IMR-90 (cell line): ENCODE results near the gene OR10H2. TPM values are rescaled to one million over a fixed set of nuclear protein-coding genes. Genes with fewer than 3 reads are reported as not detected.

Experiments used
- ATAC-seq: fragments of 200-7000 bp; cut with Tn5 transposase; 2 replicates; pipeline ENCODE4 v1.9.1; 2020; ENCODE audit warnings: low read depth, mild to moderate bottlenecking, moderate library complexity
- BruUV-seq: library from RNA; stranded (reverse); fragments of 400-500 nt; replicated peaks from 2 replicates; lab custom pipeline; 2021; lab: Mats Ljungman, UMichigan
- CTCF ChIA-PET: fragments of 300-600 bp; formaldehyde crosslinking; extraction: SDS; loops from one replicate; lab custom pipeline; 2021; ENCODE audit warnings: antibody characterized with exemption; lab: Yijun Ruan, JAX
- POLR2A ChIA-PET: fragments of 300-600 bp; sonication (Branson Sonifier 250); formaldehyde crosslinking; loops from one replicate; lab custom pipeline; 2022; ENCODE audit warnings: antibody characterized with exemption; ENCODE audit not compliant: unreplicated experiment; lab: Charles Lee
- DNase-seq: peaks from one replicate; pipeline ENCODE4 v3.0.0; 2013
- H2AFZ ChIP-seq: replicated peaks from 2 replicates; pipeline ENCODE3; 2013; ENCODE audit warnings: low read length, mild to moderate bottlenecking; ENCODE audit not compliant: poor library complexity
- H2AK5ac ChIP-seq: 2 replicates; pipeline ENCODE4 v1.6.1; 2013; ENCODE audit warnings: low read depth, low read length, inconsistent platforms
- H2AK9ac ChIP-seq: replicated peaks from 2 replicates; pipeline ENCODE3; 2013; ENCODE audit warnings: mild to moderate bottlenecking, low read depth, low read length, moderate library complexity; ENCODE audit not compliant: poor library complexity
- H2BK120ac ChIP-seq: 2 replicates; pipeline ENCODE4 v1.6.1; 2013; ENCODE audit warnings: low read depth, low read length, inconsistent platforms
- H2BK15ac ChIP-seq: 3 replicates; pipeline ENCODE4 v1.6.1; 2013; ENCODE audit warnings: low read depth, low read length, inconsistent platforms
- H2BK20ac ChIP-seq: 2 replicates; pipeline ENCODE4 v1.6.1; 2013; ENCODE audit warnings: low read depth, mild to moderate bottlenecking, inconsistent platforms, low read length, moderate library complexity
- H2BK5ac ChIP-seq: 2 replicates; pipeline ENCODE4 v1.6.1; 2013; ENCODE audit warnings: mild to moderate bottlenecking, low read depth, low read length, inconsistent platforms; ENCODE audit not compliant: poor library complexity, severe bottlenecking
- H3K14ac ChIP-seq: replicated peaks from 2 replicates; pipeline ENCODE4 v1.6.1; 2013; ENCODE audit warnings: low read depth, low read length, inconsistent platforms
- H3K18ac ChIP-seq: 2 replicates; pipeline ENCODE4 v1.6.1; 2013; ENCODE audit warnings: low read depth, low read length, control low read depth
- H3K23ac ChIP-seq: 2 replicates; pipeline ENCODE4 v1.6.1; 2013; ENCODE audit warnings: low read depth, low read length, inconsistent platforms
- H3K27ac ChIP-seq: 2 replicates; pipeline ENCODE4 v1.5.1; 2013; ENCODE audit warnings: mild to moderate bottlenecking, control low read depth, low read length; ENCODE audit not compliant: insufficient read depth
- H3K27me3 ChIP-seq: 2 replicates; pipeline ENCODE4 v1.6.1; 2013; ENCODE audit warnings: low read length; ENCODE audit not compliant: control insufficient read depth, insufficient read depth
- H3K36me3 ChIP-seq: 2 replicates; pipeline ENCODE4 v1.6.1; 2013; ENCODE audit warnings: low read length, mixed read lengths; ENCODE audit not compliant: control insufficient read depth, insufficient read depth
- H3K4ac ChIP-seq: 2 replicates; pipeline ENCODE4 v1.6.1; 2013; ENCODE audit warnings: low read depth, low read length, inconsistent platforms
- H3K4me1 ChIP-seq: 2 replicates; pipeline ENCODE4 v1.6.1; 2013; ENCODE audit warnings: low read length, mixed read lengths; ENCODE audit not compliant: control insufficient read depth, insufficient read depth
- H3K4me2 ChIP-seq: 2 replicates; pipeline ENCODE4 v1.6.1; 2013; ENCODE audit warnings: low read depth, mild to moderate bottlenecking, control low read depth, low read length, moderate library complexity
- H3K4me3 ChIP-seq: 2 replicates; pipeline ENCODE4 v1.5.1; 2013; ENCODE audit warnings: low read depth, mild to moderate bottlenecking, control low read depth, low read length, moderate library complexity; ENCODE audit not compliant: insufficient read depth
- H3K56ac ChIP-seq: 2 replicates; pipeline ENCODE4 v1.6.1; 2013; ENCODE audit warnings: low read length, inconsistent platforms; ENCODE audit not compliant: insufficient read depth; ENCODE audit errors: extremely low read depth
- H3K79me1 ChIP-seq, 2 experiments: 2 replicates each; pipeline ENCODE4 v1.6.1; 2013; ENCODE audit warnings: low read length in 2 of 2, inconsistent platforms in 1 of 2, low read depth in 1 of 2
- H3K9ac ChIP-seq: 2 replicates; pipeline ENCODE4 v1.6.1; 2013; ENCODE audit warnings: low read depth, low read length, control low read depth
- H3K9me1 ChIP-seq: 2 replicates; pipeline ENCODE4 v1.6.1; 2013; ENCODE audit warnings: low read length, inconsistent platforms; ENCODE audit not compliant: insufficient read depth
- H3K9me3 ChIP-seq: 2 replicates; pipeline ENCODE4 v1.6.1; 2013; ENCODE audit warnings: low read length; ENCODE audit not compliant: control insufficient read depth, insufficient read depth
- H4K20me1 ChIP-seq: 2 replicates; pipeline ENCODE4 v1.6.1; 2013; ENCODE audit warnings: low read length, inconsistent platforms; ENCODE audit not compliant: insufficient read depth
- H4K5ac ChIP-seq: 2 replicates; pipeline ENCODE4 v1.6.1; 2013; ENCODE audit warnings: mild to moderate bottlenecking, low read depth, low read length, control low read depth
- H4K8ac ChIP-seq, 2 experiments: 2 replicates each; pipeline ENCODE4 v1.6.1; 2013; ENCODE audit warnings: low read depth in 2 of 2, low read length in 2 of 2, control low read depth in 1 of 2, inconsistent platforms in 1 of 2
- H4K91ac ChIP-seq: 2 replicates; pipeline ENCODE4 v1.6.1; 2013; ENCODE audit warnings: low read depth, low read length, inconsistent platforms; ENCODE audit not compliant: insufficient read depth
- POLR2A ChIP-seq: IDR thresholded peaks from 2 replicates; pipeline ENCODE4 v1.6.1; 2012; ENCODE audit warnings: mild to moderate bottlenecking, low read depth, low read length
- SMC3 ChIP-seq: fragments of 150-350 bp; IDR thresholded peaks from 2 replicates; pipeline ENCODE4 v1.6.1; 2016; ENCODE audit warnings: low read depth, mild to moderate bottlenecking, antibody characterized with exemption, low read length, moderate library complexity
- WGBS, 2 experiments: methylation state at CpG; one replicate each; pipeline versions ENCODE4 v1.1.5 to v1.1.7; 2013; ENCODE audit warnings: missing lambda C conversion rate in 2 of 2; ENCODE audit not compliant: insufficient read length in 1 of 2; ENCODE audit errors: extremely low coverage in 2 of 2; 5-methylcytosine and 5-hydroxymethylcytosine counted together
- dilution Hi-C: fragments of 300-500 bp; cut with HindIII; formaldehyde crosslinking; loops from one replicate; pipeline ENCODE4 v1.14.3; 2018; ENCODE audit warnings: low sequenced_read_pairs; ENCODE audit not compliant: unreplicated experiment
- in situ Hi-C: fragments of 300-500 bp; cut with MboI; formaldehyde crosslinking; loops from 3 replicates; pipeline ENCODE4 v1.14.3; 2019; ENCODE audit warnings: low sequenced_read_pairs, inconsistent platforms, mixed read lengths
- intact Hi-C: fragments of 100-400 bp; cut with micrococcal nuclease; formaldehyde crosslinking; loops from 2 replicates; pipeline ENCODE4 v1.10.0; 2022
- polyA plus RNA-seq, 3 experiments: library from polyadenylated mRNA; depleted of rRNA; stranded (reverse); fragments of >200 nt; gene quantifications; 2 replicates each; pipeline ENCODE4 v1.2.3, GENCODE V29; 2012; ENCODE audit warnings: low replicate concordance in 1 of 3
- total RNA-seq: library from RNA; depleted of rRNA; stranded (reverse); fragments of >200 nt; gene quantifications from 2 replicates; pipeline ENCODE4 v1.2.3, GENCODE V29; 2012
- TF ChIP-seq, protein P1 (sequence below): fragments of 150-350 bp; IDR thresholded peaks from 2 replicates; pipeline ENCODE4 v1.6.1; 2016; ENCODE audit warnings: low read depth, mild to moderate bottlenecking, low read length, moderate library complexity, borderline replicate concordance

The OR10H2 gene
- total and polyA plus RNA-seq, 2 of the 4 experiments (the other 2 are of a cell fraction) = not detected

DNA sequence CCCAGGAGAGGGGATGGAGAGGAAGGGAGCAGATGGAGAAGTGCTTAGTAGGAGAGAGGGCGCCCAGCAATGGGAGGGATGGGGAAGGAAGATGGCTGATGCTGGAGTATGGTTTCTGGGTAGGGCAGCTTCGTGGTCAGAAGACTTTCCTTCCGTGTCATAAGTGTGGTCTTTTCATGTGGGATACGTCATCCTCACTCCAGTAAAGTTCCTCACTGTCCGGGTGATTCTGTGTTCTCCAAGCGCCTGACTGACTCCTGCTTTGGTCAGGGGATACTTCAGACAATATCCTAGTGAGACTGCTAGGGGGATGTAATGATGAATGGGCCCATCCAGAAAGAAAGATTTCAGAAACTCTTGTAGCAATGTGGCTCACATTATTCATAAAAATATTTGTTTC lies 6.1 kb downstream of the OR10H2 start:
- Histone ChIP-seq H3K27ac (no peak overlapping the region), H2AFZ (no peak overlapping the region), H2BK120ac (no peak overlapping the region), H2BK5ac (no peak overlapping the region), H4K91ac (no peak overlapping the region), H2BK20ac (no peak overlapping the region), H3K23ac (no peak overlapping the region), H3K14ac (no peak overlapping the region), H3K4me1 (no peaks in the 10 kb centered on the region), H2BK15ac (no peak overlapping the region), H2AK5ac (no peak overlapping the region), H4K5ac (no peak overlapping the region), H3K4me2 (no peak overlapping the region), H3K4me3 (no peak overlapping the region), H3K9ac (no peak overlapping the region), H4K8ac (no peak overlapping the region), H3K36me3 (no peaks in the 10 kb centered on the region), H3K18ac (no peak overlapping the region), H3K56ac (no peak overlapping the region), H3K79me1 (no peaks in the 10 kb centered on the region), H3K27me3 (no peaks in the 10 kb centered on the region), H3K9me3 (peaks cover 15% of the 10 kb centered on the region), H2AK9ac (no peak overlapping the region), H4K20me1 (no peaks in the 10 kb centered on the region), H3K9me1 (no peaks in the 10 kb centered on the region), H3K4ac (no peak overlapping the region)
- no peak for ATAC-seq
- DNase-seq = no peak
- in situ Hi-C loops = no loop called here
- CTCF ChIA-PET = no interaction called here
- POLR2A ChIA-PET = no interaction called here
- intact Hi-C loops = no loop called here
- no peak for TF ChIP-seq SMC3
- no peak for TF ChIP-seq POLR2A
- TF ChIP-seq, protein P1, sequence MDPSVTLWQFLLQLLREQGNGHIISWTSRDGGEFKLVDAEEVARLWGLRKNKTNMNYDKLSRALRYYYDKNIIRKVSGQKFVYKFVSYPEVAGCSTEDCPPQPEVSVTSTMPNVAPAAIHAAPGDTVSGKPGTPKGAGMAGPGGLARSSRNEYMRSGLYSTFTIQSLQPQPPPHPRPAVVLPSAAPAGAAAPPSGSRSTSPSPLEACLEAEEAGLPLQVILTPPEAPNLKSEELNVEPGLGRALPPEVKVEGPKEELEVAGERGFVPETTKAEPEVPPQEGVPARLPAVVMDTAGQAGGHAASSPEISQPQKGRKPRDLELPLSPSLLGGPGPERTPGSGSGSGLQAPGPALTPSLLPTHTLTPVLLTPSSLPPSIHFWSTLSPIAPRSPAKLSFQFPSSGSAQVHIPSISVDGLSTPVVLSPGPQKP = no peak
- no TSS peak for BruUV-seq
- no CpG with 5 or more reads among the region's 6 CpGs for WGBS, 2 experiments
- dilution Hi-C loops = no loop called here
